HG02884 (cell line): ENCODE results near the gene VPS13D.

Experiments used
- ATAC-seq: cut with Tn5 transposase; IDR thresholded peaks from one replicate; pipeline ENCODE4 v1.9.1; 2021; ENCODE audit warnings: mild to moderate bottlenecking, moderate library complexity; ENCODE audit not compliant: unreplicated experiment

Gene VPS13D

DNA sequence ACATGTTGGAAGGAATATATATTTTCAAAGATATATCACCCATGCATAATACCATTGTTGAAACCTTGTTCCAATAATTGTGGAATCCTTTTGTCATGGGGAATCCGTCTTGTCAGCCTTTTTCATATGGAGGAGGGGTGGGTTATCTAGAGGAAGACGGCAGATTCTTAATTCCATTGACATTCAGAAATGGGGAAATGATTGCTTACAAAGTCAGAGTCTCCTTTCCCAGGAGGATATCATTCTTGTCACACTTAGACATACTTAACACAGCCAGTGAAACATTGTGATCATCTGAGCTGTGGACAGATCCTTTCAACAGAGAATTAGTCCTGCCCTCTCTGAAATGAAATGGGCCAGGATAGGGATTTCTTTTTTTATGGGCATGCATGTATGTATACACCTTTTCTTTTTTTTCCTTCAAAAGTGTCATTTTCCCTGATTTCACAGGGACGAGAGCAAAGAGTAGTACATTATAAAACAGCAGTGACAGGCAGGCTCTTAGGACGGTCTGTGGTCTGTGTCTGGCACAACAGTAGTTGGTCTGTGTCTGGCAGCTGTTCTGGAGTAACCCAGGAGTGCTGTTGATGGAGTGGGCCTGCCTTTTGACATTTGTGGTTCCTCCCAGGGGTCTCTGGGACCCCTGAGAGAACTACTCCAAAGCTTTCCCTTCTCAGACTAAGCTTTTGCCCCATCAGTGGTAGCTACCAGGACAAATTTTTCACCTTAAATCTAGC, 50.1 kb downstream of the VPS13D start:
- ATAC-seq: no peak

DNA sequence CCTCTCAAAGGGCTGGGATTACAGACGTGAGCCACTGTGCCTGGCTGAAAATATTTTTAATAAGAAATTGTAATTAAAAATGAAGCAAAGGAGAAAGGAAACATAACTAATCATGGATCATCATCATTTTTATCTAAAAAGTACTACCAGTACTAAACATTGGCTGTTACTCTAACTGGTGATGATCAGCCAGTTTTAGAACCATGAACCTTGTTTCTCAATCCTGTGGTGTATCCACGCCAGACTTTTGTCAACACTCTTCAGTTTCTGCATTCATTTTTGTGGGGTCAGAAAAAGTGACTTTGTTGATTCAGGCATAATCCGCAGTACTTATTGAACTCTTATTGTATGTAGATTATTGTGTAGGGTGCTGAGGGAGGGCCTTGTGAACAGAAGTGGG, 52.3 kb downstream of the VPS13D start:
- ATAC-seq: no peak

DNA sequence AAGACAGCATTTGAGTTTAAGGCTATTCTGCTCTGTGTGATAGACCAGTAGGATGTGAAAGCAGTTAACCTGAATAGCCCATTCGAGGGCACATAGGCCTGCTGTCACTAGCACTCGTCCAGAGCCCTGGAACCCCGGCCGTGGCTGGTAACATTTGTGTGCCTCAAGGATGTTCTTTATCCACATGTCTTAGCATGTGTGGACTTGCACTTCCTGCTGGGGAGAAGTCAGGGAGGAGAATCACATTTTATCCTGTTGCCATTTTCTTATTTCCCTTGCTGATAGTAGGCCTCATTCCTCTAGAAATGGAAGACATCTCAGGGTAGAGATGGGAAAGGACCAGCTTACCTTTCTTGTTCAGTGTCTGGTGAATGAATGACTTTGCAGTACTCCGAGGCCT, 54.7 kb downstream of the VPS13D start:
- ATAC-seq: no peak

DNA sequence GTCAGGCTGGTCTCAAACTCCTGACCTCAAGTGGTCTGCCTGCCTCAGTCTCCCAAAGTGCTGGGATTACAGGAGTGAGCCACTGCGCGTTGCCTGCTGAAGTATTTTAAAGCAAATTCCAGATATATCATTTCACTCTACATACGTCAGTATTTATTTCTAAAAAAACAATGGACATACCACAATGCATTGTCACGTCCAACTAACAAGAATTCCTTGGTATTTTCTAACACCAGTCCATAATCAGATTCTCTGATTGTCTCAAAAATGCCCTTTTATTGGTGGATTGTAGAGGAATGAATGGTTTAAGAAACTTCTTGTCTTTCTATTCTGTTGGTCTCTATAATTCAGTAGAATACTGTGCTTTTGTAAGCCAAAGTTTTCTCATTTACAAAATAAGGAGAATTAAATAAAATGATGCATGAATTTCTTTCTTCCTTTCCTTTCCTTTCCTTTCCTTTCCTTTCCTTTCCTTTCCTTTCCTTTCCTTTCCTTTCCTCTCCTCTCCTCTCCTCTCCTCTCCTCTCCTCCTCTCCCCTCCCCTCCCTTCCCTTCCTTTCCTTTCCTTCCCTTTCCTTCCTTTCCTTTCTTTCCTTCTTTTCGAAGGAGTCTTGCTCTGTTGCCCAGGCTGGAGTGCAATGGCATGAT, 55.8 kb downstream of the VPS13D start:
- ATAC-seq: no peak

DNA sequence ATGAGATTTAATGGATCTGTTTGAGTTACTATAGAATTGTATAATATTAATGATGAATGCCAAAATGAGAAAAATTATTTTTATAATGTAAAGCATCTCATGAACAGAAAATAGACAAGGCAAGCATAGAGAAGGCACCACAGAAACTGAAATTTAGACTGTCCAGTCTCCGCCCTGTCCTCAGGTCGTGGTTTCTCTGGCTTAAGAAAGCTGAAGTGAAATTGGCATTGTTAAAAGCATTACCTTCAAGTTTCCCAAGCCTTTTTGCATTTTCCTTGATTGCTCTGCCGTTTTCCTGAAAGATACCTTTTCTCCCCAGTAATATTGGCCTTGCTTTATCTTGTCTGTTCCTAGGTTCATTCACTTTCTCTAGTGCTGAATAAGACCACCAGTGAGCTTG, 58.0 kb downstream of the VPS13D start:
- ATAC-seq: no peak

DNA sequence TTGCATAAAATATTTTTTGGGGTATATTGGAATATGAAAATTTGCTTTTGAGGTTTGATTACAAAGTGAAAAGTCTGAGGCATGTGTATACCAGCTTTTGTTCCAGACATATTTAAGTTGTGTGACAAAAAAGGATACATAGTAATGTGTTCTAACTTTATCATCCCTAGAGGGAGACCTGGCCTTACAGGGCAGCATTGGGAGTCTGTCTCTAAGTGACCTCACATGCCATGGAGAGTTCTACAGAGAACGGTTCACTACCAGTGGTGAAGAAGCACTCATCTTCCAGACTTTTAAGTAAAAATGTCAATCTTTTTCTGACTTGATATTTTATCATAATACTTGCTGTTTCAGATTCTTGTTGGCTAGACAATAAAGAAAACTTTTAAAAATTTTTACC, 61.0 kb downstream of the VPS13D start:
- no peak for ATAC-seq

DNA sequence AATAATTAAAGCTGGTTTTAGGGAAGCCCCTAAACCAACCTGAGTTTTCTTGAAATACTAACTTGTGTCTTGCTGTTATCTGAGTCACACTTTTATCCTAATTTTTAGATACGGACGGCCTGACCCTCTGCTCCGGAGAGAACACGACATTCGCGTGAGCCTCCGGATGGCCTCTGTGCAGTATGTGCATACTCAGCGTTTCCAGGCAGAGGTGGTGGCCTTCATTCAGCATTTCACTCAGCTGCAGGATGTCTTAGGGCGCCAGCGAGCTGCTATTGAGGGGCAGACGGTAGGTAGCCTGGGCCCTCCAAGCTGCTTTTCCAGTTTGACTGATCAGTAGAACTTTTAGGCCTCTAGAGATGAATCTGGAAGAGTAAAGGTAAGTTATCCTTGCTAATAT, 63.6 kb downstream of the VPS13D start:
- no peak for ATAC-seq

DNA sequence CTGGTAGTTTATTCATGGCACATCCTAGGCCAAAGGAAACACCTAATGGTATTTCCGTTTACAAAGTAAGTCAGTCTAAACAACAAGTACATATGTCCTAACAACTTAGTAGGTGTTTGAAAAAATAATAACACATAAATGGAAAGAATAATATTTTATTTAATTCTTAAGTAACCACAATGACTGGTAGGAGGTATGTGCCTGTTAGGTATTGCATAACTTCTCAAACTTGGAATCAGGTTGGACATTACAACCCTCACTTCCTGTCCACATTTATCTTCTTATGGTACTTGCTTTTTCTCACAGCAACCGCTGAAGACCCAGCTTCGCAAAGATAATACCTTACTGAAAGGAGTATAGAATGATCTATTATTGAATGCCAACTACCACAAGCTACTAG, 64.2 kb downstream of the VPS13D start:
- no peak for ATAC-seq

DNA sequence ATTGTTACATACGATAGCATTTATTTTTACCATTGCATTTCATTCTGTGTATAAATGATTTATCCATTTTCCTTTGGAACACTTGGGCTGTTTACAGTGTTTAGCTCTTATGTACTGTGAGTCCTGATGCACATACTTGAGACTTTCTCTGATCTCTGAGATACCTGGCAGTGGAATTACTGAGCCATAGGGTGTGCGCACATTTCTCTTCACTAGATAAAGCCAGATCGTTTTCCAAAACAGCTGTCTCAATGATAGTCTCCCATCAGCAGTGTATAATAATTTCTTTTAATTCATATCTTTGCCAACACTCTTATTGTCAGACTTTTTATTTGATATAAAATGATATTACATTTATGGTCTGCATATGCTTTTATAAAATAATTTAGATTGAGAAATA, 66.2 kb downstream of the VPS13D start:
- ATAC-seq: no peak

DNA sequence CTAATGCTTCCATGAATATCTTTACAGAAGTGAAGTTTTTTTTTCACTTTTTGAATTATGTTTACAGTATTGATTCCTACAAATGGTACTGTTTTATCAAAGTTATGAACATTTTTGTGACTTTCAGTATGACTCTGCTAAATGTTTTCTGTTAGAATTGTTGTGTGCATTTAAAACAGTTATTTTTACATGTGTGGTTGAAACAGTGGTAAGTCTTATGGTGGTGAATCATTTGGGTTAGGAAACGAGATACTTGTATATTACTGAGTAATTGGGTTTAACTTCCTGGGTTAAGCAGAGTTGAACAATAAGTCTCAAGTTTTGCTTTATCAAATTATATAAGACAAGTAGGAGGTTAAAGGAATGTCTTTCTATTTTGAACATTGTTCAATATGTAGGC, 66.8 kb downstream of the VPS13D start:
- ATAC-seq: no peak

DNA sequence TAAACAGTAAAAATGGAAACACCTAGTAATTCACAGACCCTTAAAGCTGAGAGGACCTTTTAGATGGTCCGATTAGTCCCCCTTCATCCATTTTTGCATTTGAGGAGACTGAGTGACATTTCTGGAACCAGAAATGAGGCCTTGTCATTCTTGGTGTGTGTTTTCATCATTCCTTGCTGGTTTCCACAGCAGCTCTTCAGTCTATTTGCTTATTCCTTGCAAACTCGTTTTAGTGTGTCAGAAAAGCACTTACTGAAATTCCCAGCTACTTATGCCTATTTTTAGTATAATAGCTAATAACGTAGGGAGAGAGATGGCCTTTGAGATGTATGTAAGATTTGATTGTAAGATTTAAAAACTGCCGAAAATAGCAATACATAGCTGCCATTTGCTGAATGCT, 70.9 kb downstream of the VPS13D start:
- no peak for ATAC-seq

DNA sequence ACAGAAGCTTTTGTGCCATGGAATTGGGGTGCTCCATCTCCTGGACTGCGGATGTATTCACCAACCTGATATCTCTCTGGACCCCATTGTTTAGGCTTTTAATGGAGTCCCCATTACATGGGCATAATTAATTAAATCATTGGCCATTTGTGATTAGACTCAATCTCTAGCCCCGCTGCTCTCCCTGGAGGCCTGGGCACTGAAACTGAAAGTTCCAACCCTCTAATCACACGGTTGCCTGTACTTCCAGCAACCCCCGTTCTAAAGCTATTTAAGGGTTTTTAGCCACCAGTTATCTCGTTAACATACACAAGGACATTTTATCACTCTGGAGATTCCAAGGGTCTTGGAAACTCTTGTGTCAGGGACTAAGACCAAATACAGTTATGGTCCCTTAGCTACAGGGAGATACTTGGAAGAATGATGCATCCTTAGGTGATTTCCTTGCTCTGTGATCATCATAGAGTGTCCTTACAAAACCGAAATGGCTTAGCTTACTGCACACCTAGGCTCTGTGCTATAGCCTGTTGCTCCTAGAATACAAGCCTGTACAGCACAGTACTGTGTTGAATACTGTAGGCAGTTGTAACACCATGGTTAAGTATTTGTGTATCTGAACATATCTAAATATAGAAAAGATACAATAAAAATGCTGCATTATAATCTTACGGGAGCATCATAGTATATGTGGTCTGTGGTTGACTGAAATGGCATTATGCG, 71.8 kb downstream of the VPS13D start:
- ATAC-seq: no peak

DNA sequence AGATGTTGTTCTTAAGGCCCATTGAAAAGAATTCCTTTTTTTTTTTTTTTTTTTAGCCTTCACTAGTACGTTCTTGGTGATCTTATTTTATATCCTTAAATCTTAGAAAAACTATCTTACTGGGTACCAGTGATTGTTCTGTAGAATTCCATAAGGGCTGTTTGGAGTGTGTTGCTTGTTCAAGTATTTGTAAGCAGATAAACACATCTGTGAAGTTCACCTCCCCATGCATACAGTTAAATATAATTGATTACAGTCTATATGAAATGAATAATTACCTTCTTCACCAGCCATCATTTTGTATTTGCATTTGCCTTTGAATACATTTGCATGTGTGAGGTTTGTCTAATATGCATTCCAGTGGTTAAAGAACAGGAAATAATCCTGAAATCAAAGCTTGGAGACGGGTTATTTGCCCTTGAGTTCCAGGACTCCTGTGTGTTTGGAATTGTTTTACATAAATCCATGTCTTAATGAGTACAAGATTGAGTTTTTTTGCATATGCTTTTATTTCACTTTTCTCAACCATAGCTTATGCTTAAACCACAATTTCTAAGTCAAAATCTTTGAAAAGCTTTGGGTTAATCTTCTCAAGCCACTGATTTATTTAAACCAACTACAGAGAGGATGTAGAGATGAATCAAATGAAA, 73.1 kb downstream of the VPS13D start:
- no peak for ATAC-seq

DNA sequence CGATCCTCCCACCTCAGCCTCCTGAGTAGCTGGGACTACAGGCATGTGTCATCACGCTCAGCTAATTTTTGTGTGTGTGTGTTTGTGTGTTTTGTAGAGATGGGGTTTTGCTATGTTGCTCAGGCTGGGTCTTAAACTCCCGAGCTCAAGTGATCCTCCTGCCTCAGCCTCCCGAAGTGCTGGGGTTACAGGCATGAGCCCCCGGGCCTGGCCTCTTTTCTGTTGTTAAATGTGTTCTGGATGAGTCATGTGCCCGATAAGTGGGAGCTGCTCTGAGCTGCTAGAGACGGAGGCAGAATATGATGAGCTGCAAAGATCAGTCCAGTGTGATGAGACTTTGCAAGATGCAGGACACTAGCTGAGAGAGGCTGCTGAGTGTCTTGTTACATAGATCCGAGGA, 75.5 kb downstream of the VPS13D start:
- ATAC-seq: no peak

DNA sequence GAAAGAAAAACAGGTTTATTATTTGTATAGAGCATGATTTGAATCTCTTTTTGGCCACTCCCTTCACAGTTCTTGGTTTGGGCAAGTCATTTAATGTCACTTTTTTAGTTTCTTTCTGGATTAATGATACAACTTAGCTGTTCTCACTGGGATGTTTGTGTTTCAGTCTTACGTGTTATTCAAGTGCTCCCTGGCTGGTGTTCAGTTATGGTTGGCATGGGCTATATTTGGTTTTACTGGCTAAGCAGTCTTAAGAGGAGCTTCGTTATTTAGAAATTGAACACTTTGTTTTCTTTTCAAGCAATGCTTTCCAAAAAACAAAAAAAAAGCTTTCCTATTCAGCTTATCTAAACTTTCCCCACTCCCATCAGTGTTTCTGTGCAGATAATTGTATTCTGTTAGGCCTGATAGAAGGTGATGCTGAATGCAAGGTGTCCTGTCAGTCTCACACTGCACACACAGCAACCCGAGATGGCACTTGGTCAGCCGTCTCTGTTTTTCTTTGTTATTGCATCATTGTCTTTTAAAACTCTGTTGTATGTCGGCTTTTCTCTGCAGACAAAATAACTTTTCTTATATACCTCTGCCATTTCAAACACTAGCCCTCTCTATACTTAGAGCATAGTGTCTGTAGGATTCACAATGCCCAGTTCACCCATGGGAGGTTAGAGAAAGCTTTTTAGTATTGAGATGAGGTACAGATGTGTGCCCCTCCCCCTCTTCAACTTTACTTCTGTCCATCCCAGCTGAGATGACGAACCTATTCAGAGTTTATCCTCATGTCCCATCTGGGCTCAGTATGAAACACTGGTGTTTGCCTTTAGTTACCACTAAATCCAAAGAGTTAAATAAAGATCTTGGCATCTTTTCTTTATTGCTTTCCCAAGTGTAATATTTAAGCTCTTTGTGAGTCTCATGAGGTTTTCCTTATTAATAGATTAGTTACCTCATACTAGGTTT, 80.2 kb downstream of the VPS13D start:
- ATAC-seq: no peak

DNA sequence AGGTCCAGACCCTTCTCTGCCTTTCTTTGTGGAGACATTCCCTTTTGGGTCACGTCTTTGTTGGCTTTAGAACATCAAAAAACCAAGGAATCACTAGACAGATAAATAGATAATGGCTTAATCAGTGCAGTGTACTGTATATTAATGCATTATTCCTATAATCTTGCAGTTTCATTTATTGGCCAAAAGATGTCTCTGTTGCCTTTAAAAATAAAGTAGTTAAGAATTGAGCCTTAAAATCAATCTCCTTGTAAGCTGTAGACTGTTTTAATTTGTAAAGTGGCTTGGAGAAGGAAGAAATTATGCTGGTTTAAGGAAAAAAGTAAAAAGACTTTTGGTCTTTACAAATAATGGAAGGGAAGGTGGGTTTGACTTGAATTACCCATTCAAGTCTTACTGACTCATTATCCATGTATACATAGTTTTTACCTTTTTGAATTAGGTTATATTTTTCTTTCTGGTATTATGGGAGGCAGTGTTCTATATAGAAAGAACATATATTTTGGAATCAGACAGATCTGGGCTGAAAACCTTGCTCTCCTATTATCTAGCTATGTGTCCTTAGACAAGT, 84.6 kb downstream of the VPS13D start:
- ATAC-seq: no peak

DNA sequence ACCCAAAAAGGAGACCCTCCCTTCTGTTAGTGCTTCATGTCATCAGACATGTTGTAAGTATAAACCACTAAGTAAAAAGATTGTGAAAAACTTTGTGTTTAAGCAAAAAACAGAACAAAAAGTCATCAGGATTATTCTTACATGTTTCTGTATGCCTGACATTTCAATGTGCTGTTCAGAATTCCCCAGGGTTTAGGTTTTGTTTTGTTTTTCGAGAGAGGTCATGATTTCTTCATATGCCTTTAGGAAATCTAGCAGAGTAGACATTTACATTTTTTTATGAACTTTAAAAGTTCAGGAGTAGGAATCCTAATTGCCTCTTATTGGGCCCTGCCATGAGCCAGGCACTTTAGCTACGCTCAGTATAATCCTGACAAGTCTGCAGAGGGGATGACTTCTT, 85.3 kb downstream of the VPS13D start:
- ATAC-seq: no peak

DNA sequence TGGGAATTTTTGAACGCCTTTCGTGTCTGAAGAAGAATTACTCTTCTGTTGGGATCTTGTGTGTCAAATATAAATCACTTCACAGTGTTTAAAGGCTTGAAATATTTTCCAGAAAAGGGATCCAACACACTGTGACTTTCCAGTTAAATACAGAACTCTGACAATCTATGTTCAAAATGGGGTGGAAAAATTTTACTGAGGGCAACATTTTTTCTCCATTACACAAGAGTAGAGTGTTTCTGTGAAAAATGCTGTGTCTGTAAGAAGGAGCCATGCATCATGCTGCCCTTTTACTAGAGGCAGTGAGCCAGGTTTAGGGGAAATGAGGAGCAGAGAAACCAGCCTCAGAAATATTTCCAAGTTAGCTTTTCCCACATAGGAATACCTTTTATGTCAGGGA, 86.5 kb downstream of the VPS13D start:
- ATAC-seq: no peak

DNA sequence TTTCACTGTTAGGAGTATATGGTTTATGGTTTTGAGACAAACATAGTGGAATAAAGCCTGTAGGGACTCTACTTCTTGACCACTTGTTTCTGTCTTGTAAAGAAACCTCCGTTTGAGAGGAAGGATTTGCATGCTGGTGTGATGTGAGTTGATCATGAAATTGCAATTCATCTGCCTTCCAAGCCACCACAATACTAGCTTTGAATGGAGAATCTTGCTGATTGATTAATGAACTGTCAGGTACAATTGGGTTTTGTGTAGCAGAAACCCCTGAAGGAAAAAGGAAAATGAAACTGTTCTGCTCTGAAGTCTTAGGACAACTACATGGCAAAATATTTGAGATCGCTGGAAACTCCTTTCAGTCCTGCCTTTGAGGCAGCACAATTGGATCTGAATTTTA, 90.7 kb downstream of the VPS13D start:
- ATAC-seq: no peak

DNA sequence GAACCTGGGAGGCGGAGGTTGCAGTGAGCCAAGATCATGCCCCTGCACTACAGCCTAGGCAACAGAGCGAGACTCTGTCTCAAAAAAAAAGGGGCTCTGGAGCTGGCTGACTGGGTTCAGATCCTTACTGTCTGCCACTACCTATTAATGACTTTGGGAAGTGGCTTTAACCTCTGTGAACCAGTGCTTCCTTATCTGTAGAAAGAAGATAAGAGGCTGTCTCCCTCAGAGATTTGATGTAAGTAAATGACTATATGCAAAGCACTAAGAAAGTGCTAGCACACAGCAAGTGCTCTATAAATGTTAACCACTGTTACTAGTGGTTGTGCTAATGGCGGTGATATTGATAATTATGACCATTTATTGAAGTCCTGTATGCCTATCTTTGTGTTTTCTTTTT, 94.6 kb downstream of the VPS13D start:
- no peak for ATAC-seq
